ENCODE measurements around the gene PROZ. TPM values are rescaled to one million over a fixed set of nuclear protein-coding genes. Genes with fewer than 3 reads are reported as not detected.

Gene PROZ
- polyA plus RNA-seq, 1 donor (not counting 4 experiments of a cell fraction or from before 2014, with no cell fraction given), result not detected

DNA sequence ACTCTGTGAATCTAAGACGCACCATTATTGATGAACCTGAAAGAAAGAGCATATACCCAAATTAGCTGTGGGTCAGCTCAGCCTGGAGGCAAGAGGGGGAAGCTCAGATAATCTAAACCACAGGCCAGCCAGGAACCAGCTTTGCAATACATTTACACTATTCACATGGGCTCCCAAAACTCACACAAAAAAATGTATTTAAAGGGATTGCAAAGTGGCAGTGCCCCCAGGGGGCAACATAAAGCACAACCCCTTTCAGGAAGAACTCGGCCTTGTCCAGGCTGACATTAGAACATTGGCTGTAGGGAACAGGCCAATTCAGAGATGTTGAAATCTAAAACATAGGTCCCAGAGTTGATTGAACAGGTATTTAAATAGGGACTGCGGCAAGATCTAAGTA, 3.2 kb upstream of the PROZ start:
- Histone ChIP-seq H3K4me3 (ENCODE audit: control insufficient read depth in 2 of 3, extremely low read depth in 1 of 3, insufficient read depth in 2 of 3, low read depth in 1 of 3, low read length in 3 of 3) (no peak overlapping the region), H3K27ac (ENCODE audit: control insufficient read depth, insufficient read depth, low read length) (no peak overlapping the region), H2AFZ (ENCODE audit: control insufficient read depth, low read length) (no peak overlapping the region), H3K4me1 (ENCODE audit: control insufficient read depth, extremely low read depth, insufficient read depth, low read length) (peaks cover 9% of the 10 kb centered on the region), H3K9me3 (ENCODE audit: control insufficient read depth, low read depth, low read length) (no peaks in the 10 kb centered on the region), H3K9me1 (ENCODE audit: control insufficient read depth, extremely low read depth, insufficient read depth, low read length) (no peaks in the 10 kb centered on the region), H3K4me2 (ENCODE audit: control insufficient read depth, extremely low read depth, insufficient read depth, low read depth, low read length) (no peak overlapping the region), H3K36me3 (ENCODE audit: control insufficient read depth in 2 of 2, extremely low read depth in 1 of 2, insufficient read depth in 2 of 2, low read length in 2 of 2) (no peaks in the 10 kb centered on the region), H3K79me2 (ENCODE audit: control insufficient read depth, insufficient read depth, low read length) (no peaks in the 10 kb centered on the region), H3K9ac (ENCODE audit: control insufficient read depth, extremely low read depth, insufficient read depth, low read length) (no peak overlapping the region), H3K27me3 (ENCODE audit: control insufficient read depth, extremely low read depth, insufficient read depth, low read length) (peaks cover 29% of the 10 kb centered on the region), H4K20me1 (ENCODE audit: control insufficient read depth, extremely low read depth, insufficient read depth, low read length) (no peaks in the 10 kb centered on the region)
- FAIRE-seq, result no peak
- no peak for DNase-seq (ENCODE audit: low read depth, low spot score)
- dilution Hi-C loops (cut with MboI; ENCODE audit: extremely low pct_ligation_motif_present, low sequenced_read_pairs), result no loop called here
- TF ChIP-seq, protein P1, sequence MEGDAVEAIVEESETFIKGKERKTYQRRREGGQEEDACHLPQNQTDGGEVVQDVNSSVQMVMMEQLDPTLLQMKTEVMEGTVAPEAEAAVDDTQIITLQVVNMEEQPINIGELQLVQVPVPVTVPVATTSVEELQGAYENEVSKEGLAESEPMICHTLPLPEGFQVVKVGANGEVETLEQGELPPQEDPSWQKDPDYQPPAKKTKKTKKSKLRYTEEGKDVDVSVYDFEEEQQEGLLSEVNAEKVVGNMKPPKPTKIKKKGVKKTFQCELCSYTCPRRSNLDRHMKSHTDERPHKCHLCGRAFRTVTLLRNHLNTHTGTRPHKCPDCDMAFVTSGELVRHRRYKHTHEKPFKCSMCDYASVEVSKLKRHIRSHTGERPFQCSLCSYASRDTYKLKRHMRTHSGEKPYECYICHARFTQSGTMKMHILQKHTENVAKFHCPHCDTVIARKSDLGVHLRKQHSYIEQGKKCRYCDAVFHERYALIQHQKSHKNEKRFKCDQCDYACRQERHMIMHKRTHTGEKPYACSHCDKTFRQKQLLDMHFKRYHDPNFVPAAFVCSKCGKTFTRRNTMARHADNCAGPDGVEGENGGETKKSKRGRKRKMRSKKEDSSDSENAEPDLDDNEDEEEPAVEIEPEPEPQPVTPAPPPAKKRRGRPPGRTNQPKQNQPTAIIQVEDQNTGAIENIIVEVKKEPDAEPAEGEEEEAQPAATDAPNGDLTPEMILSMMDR (optimal IDR thresholded peaks at IDR 0.05 in 1 of 3, IDR thresholded peaks at IDR 0.05 in 1 of 3, conservative IDR thresholded peaks at IDR 0.05 in 1 of 3; ENCODE audit: extremely low read depth in 1 of 3, insufficient read depth in 2 of 3, low read length in 3 of 3), result no peak
- TF ChIP-seq EZH2 (IDR thresholded peaks at IDR 0.05; ENCODE audit: low read length), result no peak

DNA sequence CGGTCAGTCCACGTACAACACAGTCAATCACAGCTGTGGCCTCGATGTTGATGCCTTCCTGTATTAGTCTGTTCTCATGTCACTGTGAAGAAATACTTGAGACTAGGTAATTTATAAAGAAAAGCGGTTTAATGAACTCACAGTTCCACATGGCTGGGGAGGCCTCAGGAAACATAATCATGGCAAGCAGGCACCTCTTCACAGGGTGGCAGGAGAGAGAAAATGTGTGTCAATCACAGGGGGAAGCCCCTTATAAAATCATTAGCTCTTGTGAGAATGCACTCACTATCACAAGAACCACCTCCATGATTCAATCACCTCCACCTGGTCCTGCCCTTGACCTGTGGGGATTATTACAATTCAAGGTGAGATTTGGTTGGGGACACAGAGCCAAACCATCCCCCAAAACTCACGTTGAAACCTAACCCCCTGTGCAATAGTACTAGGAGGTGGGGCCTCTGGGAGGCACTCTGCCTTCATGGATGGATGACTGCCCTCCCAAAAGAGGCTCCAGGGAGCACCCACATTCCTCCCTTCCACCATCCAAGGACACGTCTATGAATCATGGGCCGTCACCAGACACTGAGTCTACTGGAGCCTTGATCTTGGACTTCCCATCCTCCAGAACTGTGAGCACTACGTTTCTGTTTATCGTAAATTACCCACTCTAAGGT, 2.3 kb upstream of the PROZ start:
- Histone ChIP-seq H3K4me2 (ENCODE audit: control insufficient read depth, extremely low read depth, insufficient read depth, low read depth, low read length) (no peak overlapping the region), H2AFZ (ENCODE audit: control insufficient read depth, low read length) (no peak overlapping the region), H4K20me1 (ENCODE audit: control insufficient read depth, extremely low read depth, insufficient read depth, low read length) (no peaks in the 10 kb centered on the region), H3K27me3 (ENCODE audit: control insufficient read depth, extremely low read depth, insufficient read depth, low read length) (peaks cover 33% of the 10 kb centered on the region), H3K9me1 (ENCODE audit: control insufficient read depth, extremely low read depth, insufficient read depth, low read length) (no peaks in the 10 kb centered on the region), H3K4me3 (ENCODE audit: control insufficient read depth in 2 of 3, extremely low read depth in 1 of 3, insufficient read depth in 2 of 3, low read depth in 1 of 3, low read length in 3 of 3) (no peak overlapping the region), H3K27ac (ENCODE audit: control insufficient read depth, insufficient read depth, low read length) (no peak overlapping the region), H3K36me3 (ENCODE audit: control insufficient read depth in 2 of 2, extremely low read depth in 1 of 2, insufficient read depth in 2 of 2, low read length in 2 of 2) (no peaks in the 10 kb centered on the region), H3K9ac (ENCODE audit: control insufficient read depth, extremely low read depth, insufficient read depth, low read length) (no peak overlapping the region), H3K9me3 (ENCODE audit: control insufficient read depth, low read depth, low read length) (no peaks in the 10 kb centered on the region), H3K4me1 (ENCODE audit: control insufficient read depth, extremely low read depth, insufficient read depth, low read length) (peaks cover 9% of the 10 kb centered on the region), H3K79me2 (ENCODE audit: control insufficient read depth, insufficient read depth, low read length) (no peaks in the 10 kb centered on the region)
- dilution Hi-C loops (cut with MboI; ENCODE audit: extremely low pct_ligation_motif_present, low sequenced_read_pairs), result no loop called here
- DNase-seq (ENCODE audit: low read depth, low spot score) (no peak), FAIRE-seq (no peak)
- TF ChIP-seq, protein P1 (optimal IDR thresholded peaks at IDR 0.05 in 1 of 3, IDR thresholded peaks at IDR 0.05 in 1 of 3, conservative IDR thresholded peaks at IDR 0.05 in 1 of 3; ENCODE audit: extremely low read depth in 1 of 3, insufficient read depth in 2 of 3, low read length in 3 of 3), result no peak
- no peak for TF ChIP-seq EZH2 (IDR thresholded peaks at IDR 0.05; ENCODE audit: low read length)
